Brain microvascular endothelial cell (primary cell): ENCODE measurements around the gene PRDM7.
"Not testable (repeated sequence)": the region's sequence is repeated elsewhere in the genome, so short reads cannot be mapped to it uniquely, and the experiment has no call there.

Experiments
- DNase-seq: peaks from one replicate; pipeline ENCODE4 v3.0.0-alpha.2; 2020
- H3K27ac ChIP-seq: fragments of 250-450 bp; sonication (Bioruptor Pico); 2 replicates; pipeline ENCODE4 v1.5.1; 2020; ENCODE audit warnings: mild to moderate bottlenecking, moderate library complexity
- H3K27me3 ChIP-seq: fragments of 250-450 bp; sonication (Bioruptor Pico); replicated peaks from 2 replicates; pipeline ENCODE4 v1.5.1; 2020; ENCODE audit warnings: mild to moderate bottlenecking
- H3K36me3 ChIP-seq: fragments of 250-450 bp; sonication (Bioruptor Pico); replicated peaks from 2 replicates; pipeline ENCODE4 v1.5.1; 2020; ENCODE audit warnings: mild to moderate bottlenecking
- H3K4me3 ChIP-seq: 2 replicates; pipeline ENCODE4 v1.5.1; 2011; ENCODE audit warnings: low read depth, mild to moderate bottlenecking, control low read depth, low read length, moderate library complexity
- CTCF ChIP-seq: IDR thresholded peaks from 2 replicates; pipeline ENCODE4 v1.5.1; 2011; ENCODE audit warnings: low read depth, mild to moderate bottlenecking, moderate library complexity, low read length, control low read depth, inconsistent platforms; ENCODE audit errors: missing control alignments
- in situ Hi-C: cut with HindIII; loops from 2 replicates; pipeline ENCODE4 v1.10.0; 2017; ENCODE audit warnings: low sequenced_read_pairs, low pct_ligation_motif_present

PRDM7 gene

DNA sequence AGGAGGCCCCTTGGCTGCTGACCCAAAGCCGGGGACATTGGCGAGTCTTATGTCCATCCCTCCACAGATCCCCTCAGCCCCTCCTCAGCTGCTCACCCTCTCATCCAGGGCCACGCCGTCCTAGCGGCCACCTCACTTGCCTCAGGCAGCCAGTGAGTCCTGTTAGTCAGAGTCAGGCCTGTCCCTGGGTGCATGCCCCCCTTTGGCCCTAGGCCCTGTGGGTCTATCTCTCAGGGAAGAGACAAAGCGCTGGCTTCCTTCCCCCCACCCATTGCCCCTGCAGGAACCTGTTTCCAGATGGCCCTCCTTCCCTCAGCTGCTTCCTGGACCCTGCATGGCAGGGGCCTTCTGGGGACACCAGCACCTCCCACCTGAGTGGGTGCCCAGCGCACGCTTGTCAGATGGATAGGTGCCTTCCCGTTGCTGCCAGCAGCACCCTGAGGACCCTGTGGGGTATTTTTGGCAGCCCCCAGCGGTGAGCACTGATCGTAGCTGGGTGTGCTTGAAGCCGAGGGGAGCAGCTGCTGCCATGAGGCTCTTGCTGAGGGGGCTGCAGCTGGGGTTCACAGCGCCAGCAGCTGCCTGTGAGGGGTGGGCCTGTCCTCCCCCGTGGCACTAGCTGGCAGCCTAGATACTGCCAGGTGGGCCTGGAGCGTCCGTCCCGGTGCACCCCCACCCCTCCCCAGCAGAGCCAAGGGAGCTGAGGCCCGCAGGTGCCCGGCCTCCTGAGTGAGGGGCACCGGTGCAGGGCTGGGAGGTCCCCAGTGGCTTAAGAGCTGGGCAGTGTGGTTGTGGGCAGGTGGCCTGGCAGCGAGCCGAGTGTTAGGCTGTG is 66.2 kb downstream of the PRDM7 start:
- no peak for DNase-seq
- no peak overlapping the region for H3K27ac ChIP-seq
- H3K4me3 ChIP-seq = no peak overlapping the region
- no peak for TF ChIP-seq CTCF
- in situ Hi-C loops = no loop called here
- H3K36me3 ChIP-seq = no peaks in the 10 kb centered on the region
- H3K27me3 ChIP-seq = no peaks in the 10 kb centered on the region

DNA sequence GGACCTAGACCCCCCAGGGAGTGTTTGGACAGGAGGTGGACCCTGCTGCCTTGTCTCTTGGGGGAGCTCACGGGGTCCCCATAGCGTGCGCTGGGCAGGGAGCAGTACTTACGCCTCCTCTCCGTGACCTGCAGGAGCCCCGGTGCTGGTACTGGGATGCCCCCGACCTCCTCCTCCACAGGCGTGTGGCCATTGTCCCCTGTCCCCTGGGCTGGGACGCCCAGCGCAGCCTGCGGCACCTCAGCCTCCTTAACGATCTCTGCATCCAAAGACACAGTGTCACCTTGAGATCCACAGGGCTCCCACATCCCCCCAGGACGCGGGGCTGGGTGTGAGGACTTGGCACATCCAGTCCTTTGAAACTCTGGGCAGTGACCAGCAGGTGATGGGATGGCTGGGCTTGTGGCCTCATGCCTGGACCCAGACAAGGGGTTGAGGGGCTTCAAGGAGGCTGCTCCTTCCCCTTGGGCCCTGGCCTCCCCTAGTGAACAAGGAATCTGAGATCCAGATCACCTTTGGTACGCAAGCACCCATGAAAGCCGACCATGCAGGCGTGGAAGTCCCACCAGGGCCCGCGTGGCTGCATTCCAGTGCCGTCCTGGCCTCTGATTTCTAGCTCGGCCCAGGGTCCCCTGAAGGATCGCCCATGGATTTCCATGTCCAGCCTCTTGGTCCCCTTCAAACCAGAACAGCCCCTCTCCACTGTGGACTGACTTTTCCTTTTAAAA is 67.8 kb downstream of the PRDM7 start:
- TF ChIP-seq CTCF = no peak
- Histone ChIP-seq H3K27ac (no peak overlapping the region), H3K4me3 (no peak overlapping the region), H3K36me3 (no peaks in the 10 kb centered on the region), H3K27me3 (no peaks in the 10 kb centered on the region)
- in situ Hi-C loops = no loop called here
- no peak for DNase-seq

GRCh38 chr16:90008708-90009145 is 68.4 kb downstream of the PRDM7 start:
- DNase-seq = no peak
- H3K4me3 ChIP-seq = no peak overlapping the region

GRCh38 chr16:90007635-90008234 is 69.4 kb downstream of the PRDM7 start:
- in situ Hi-C loops, H3K27me3 ChIP-seq, H3K36me3 ChIP-seq, H3K27ac ChIP-seq, DNase-seq, H3K4me3 ChIP-seq: not testable (repeated sequence)

More at GRCh38 chr16:90008708-90009145, 68.4 kb downstream of the PRDM7 start:
- H3K27ac ChIP-seq = no peak overlapping the region
- in situ Hi-C loops = no loop called here
- TF ChIP-seq CTCF = no peak
- no peaks in the 10 kb centered on the region for H3K36me3 ChIP-seq
- H3K27me3 ChIP-seq = no peaks in the 10 kb centered on the region

DNA sequence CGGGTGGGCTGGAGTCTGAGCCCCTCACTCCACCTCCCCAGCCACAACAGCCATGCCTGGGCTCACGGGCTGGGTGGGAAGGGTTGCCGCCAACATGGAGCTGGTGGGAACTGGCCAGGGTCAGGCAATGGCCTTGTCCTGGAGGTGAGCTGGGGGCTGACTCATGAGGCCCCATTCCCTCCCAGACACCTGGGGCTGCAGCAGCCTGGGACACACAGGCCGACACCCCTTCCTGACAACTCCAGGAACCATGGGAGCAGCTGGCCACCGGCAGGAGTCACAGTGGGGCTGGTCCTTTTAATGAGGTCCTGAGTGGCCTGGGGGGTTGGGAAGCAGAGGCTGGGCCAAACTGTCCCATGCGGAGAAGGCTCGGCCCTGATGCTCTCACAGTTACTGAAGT is 70.1 kb downstream of the PRDM7 start:
- TF ChIP-seq CTCF = no peak
- H3K27ac ChIP-seq = no peak overlapping the region

More for the DNA sequence above, 70.1 kb downstream of the PRDM7 start:
- in situ Hi-C loops = no loop called here
- H3K4me3 ChIP-seq = no peak overlapping the region
- no peak for DNase-seq
- H3K36me3 ChIP-seq = no peaks in the 10 kb centered on the region
- no peaks in the 10 kb centered on the region for H3K27me3 ChIP-seq
